ENCODE measurements around the gene GMPPA.

The GMPPA gene

GRCh38 chr2:219498280-219499057 lies at the start of gene GMPPA:
Gene GMPPA, plus strand, starts transcription at chr2:219498891. Its CDS starts 1,085 bp downstream, at chr2:219499976.
- DNase-seq (ENCODE audit: low read depth) = peak; percentile 84

GRCh38 chr2:219449609-219450008 lies 49.1 kb upstream of the GMPPA start:
- no peak for DNase-seq (ENCODE audit: low read depth)

GRCh38 chr2:219451661-219452360 lies 46.9 kb upstream of the GMPPA start:
- DNase-seq (ENCODE audit: low read depth) = no peak

GRCh38 chr2:219452361-219453317 lies 46.1 kb upstream of the GMPPA start:
- no peak for DNase-seq (ENCODE audit: low read depth)

GRCh38 chr2:219453671-219454590 lies 44.8 kb upstream of the GMPPA start:
- DNase-seq (ENCODE audit: low read depth) = no peak

GRCh38 chr2:219455581-219455980 lies 43.1 kb upstream of the GMPPA start:
- DNase-seq (ENCODE audit: low read depth) = no peak

- DNase-seq (ENCODE audit: low read depth) = no peak
Observed at GRCh38 chr2:219457784-219458369, 40.8 kb upstream of the GMPPA start.

- no peak for DNase-seq (ENCODE audit: low read depth)
Observed at GRCh38 chr2:219458996-219459395, 39.7 kb upstream of the GMPPA start.

GRCh38 chr2:219459460-219460311 lies 39.0 kb upstream of the GMPPA start:
- DNase-seq (ENCODE audit: low read depth) = no peak

GRCh38 chr2:219460424-219460926 lies 38.2 kb upstream of the GMPPA start:
- DNase-seq (ENCODE audit: low read depth) = no peak

GRCh38 chr2:219461047-219461514 lies 37.6 kb upstream of the GMPPA start:
- no peak for DNase-seq (ENCODE audit: low read depth)

GRCh38 chr2:219461669-219462068 lies 37.0 kb upstream of the GMPPA start:
- no peak for DNase-seq (ENCODE audit: low read depth)

GRCh38 chr2:219462349-219462748 lies 36.3 kb upstream of the GMPPA start:
- no peak for DNase-seq (ENCODE audit: low read depth)

GRCh38 chr2:219464286-219465032 lies 34.2 kb upstream of the GMPPA start:
- DNase-seq (ENCODE audit: low read depth) = no peak

GRCh38 chr2:219465659-219466561 lies 32.8 kb upstream of the GMPPA start:
- DNase-seq (ENCODE audit: low read depth) = no peak

GRCh38 chr2:219466816-219467735 lies 31.6 kb upstream of the GMPPA start:
- DNase-seq (ENCODE audit: low read depth) = no peak

- no peak for DNase-seq (ENCODE audit: low read depth)
Observed at GRCh38 chr2:219467736-219468075, 31.0 kb upstream of the GMPPA start.
